Panc1 (cell line): ENCODE results near the gene GPX7.

Experiments
- POLR2AphosphoS5 ChIP-seq: IDR thresholded peaks from 2 replicates; pipeline ENCODE4 v1.6.1; 2012; ENCODE audit warnings: mild to moderate bottlenecking, low read depth, low read length, moderate library complexity
- SIN3A ChIP-seq: IDR thresholded peaks from 2 replicates; pipeline ENCODE4 v1.6.1; 2012; ENCODE audit warnings: low read depth, mild to moderate bottlenecking, low read length, moderate library complexity, borderline replicate concordance; ENCODE audit not compliant: insufficient read depth
- TCF7L2 ChIP-seq: IDR thresholded peaks from 2 replicates; pipeline ENCODE4 v1.6.1; 2011; ENCODE audit warnings: mild to moderate bottlenecking, low read depth, low read length, inconsistent platforms
- TF ChIP-seq, protein P1 (sequence below): fragments of 450-650 bp; IDR thresholded peaks from 2 replicates; pipeline ENCODE4 v1.5.1; 2017; ENCODE audit warnings: mild to moderate bottlenecking

GRCh38 chr1:52621950-52622349, 19.8 kb downstream of the GPX7 start:
- TF ChIP-seq, protein P1, sequence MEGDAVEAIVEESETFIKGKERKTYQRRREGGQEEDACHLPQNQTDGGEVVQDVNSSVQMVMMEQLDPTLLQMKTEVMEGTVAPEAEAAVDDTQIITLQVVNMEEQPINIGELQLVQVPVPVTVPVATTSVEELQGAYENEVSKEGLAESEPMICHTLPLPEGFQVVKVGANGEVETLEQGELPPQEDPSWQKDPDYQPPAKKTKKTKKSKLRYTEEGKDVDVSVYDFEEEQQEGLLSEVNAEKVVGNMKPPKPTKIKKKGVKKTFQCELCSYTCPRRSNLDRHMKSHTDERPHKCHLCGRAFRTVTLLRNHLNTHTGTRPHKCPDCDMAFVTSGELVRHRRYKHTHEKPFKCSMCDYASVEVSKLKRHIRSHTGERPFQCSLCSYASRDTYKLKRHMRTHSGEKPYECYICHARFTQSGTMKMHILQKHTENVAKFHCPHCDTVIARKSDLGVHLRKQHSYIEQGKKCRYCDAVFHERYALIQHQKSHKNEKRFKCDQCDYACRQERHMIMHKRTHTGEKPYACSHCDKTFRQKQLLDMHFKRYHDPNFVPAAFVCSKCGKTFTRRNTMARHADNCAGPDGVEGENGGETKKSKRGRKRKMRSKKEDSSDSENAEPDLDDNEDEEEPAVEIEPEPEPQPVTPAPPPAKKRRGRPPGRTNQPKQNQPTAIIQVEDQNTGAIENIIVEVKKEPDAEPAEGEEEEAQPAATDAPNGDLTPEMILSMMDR, result no peak
- TF ChIP-seq SIN3A (no peak), POLR2AphosphoS5 (no peak), TCF7L2 (no peak)
